Stimulated activated CD8-positive, alpha-beta memory T cell treated with anti-CD3 and anti-CD28 coated beads, Interleukin-7, amount 100 ng/mL, for 1 hour (primary cell): ENCODE data around the gene SAT1.
"Not testable (repeated sequence)": the region's sequence is repeated elsewhere in the genome, so short reads cannot be mapped to it uniquely, and the experiment has no call there.

Source experiments
- DNase-seq, 2 donors: peaks; one replicate each; pipeline ENCODE4 v3.0.0-alpha.2; 2020; ENCODE audit warnings: low read depth in 2 of 2

SAT1 gene

GRCh38 chrX:23782863-23783588 lies at the start of gene SAT1:
Gene SAT1, plus strand, starts transcription at chrX:23783173. Its CDS starts 179 bp downstream, at chrX:23783352.
- peak; percentile 79 to 87 for DNase-seq

- no peak for DNase-seq
Observed at GRCh38 chrX:23736030-23736429, 46.9 kb upstream of the SAT1 start.

GRCh38 chrX:23737413-23737812 lies 45.6 kb upstream of the SAT1 start:
- DNase-seq, result no peak

GRCh38 chrX:23742174-23742696 lies 40.7 kb upstream of the SAT1 start:
- no peak for DNase-seq

- DNase-seq, result peak; percentile 23 to 34
Observed at GRCh38 chrX:23742697-23743622, 40.0 kb upstream of the SAT1 start, which contains the start of gene ACOT9. Gene ACOT9, minus strand, starts transcription at chrX:23743276. Its CDS starts 132 bp downstream, at chrX:23743144.

- DNase-seq, result not testable (repeated sequence)
Observed at GRCh38 chrX:23743623-23743971, 39.4 kb upstream of the SAT1 start.

GRCh38 chrX:23745786-23746185 lies 37.2 kb upstream of the SAT1 start:
- DNase-seq, result no peak

- DNase-seq, result no peak
Observed at GRCh38 chrX:23749129-23749528, 33.8 kb upstream of the SAT1 start.

- no peak for DNase-seq
Observed at GRCh38 chrX:23749576-23749975, 33.4 kb upstream of the SAT1 start.

GRCh38 chrX:23752740-23753415 lies 30.1 kb upstream of the SAT1 start:
- no peak for DNase-seq

GRCh38 chrX:23754664-23755063 lies 28.3 kb upstream of the SAT1 start:
- no peak for DNase-seq

- DNase-seq, result peak; percentile 16 to 33
Observed at GRCh38 chrX:23756165-23756564, 26.8 kb upstream of the SAT1 start.

GRCh38 chrX:23759821-23760220 lies 23.2 kb upstream of the SAT1 start:
- DNase-seq, result no peak

GRCh38 chrX:23764188-23764984 lies 18.6 kb upstream of the SAT1 start:
- DNase-seq, result no peak

- DNase-seq, result no peak
Observed at GRCh38 chrX:23765449-23765848, 17.5 kb upstream of the SAT1 start.

- DNase-seq, result no peak
Observed at GRCh38 chrX:23765868-23766267, 17.1 kb upstream of the SAT1 start.

- DNase-seq, result no peak
Observed at GRCh38 chrX:23766650-23767551, 16.1 kb upstream of the SAT1 start.

GRCh38 chrX:23770142-23770541 lies 12.8 kb upstream of the SAT1 start:
- DNase-seq, result no peak

- DNase-seq, result not testable (repeated sequence)
Observed at GRCh38 chrX:23771086-23771485, 11.9 kb upstream of the SAT1 start.

GRCh38 chrX:23773601-23774175 lies 9.3 kb upstream of the SAT1 start:
- no peak for DNase-seq
